ENCODE measurements around the gene LMCD1.

LMCD1 gene

DNA sequence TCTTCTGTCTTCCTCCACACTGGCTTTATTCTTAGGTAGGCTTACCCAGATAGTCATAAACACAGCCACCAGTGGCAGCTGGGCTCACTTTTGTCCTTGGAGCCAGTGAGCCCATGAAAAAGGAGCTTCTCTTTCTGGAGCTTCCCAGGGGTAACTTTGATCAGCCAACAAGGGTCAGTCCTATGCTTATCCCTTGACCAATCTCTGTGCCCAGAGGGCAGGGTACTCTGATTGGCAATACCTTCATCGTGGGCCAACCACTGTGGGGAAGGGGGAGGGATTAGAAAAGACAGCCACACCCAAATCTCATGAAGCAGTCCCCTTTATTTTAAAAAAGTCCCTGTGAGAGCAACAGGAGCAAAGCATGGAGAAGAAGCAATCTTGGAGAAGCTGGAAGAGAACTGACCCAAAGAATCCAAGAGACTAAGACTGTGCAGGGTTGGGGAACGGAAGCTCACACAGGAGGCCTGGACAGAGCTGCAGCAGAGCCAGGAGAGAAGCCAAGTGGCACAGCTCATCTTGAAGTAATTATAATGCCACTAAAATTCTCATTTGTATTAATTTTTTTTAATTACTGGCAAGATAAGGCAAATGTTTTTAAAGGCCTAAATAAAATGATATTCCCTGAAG is 72.5 kb downstream of the LMCD1 start:
- no peak overlapping the region for H3K9ac ChIP-seq
- no peaks in the 10 kb centered on the region for H3K79me2 ChIP-seq
- H3K4me1 ChIP-seq, result no peaks in the 10 kb centered on the region
- no peaks in the 10 kb centered on the region for H3K27me3 ChIP-seq (ENCODE audit: control insufficient read depth, insufficient read depth, low read length)
- no peak overlapping the region for H3K4me3 ChIP-seq (ENCODE audit: low read depth, low read length)
- H3K4me2 ChIP-seq (ENCODE audit: low read length), result no peak overlapping the region
- no peak overlapping the region for H3K27ac ChIP-seq
- no peak overlapping the region for H2AFZ ChIP-seq
- no peaks in the 10 kb centered on the region for H3K9me3 ChIP-seq (ENCODE audit: control insufficient read depth, low read length)
- H3K36me3 ChIP-seq (ENCODE audit: control insufficient read depth, insufficient read depth, low read length), result no peaks in the 10 kb centered on the region
- TF ChIP-seq, protein P1, sequence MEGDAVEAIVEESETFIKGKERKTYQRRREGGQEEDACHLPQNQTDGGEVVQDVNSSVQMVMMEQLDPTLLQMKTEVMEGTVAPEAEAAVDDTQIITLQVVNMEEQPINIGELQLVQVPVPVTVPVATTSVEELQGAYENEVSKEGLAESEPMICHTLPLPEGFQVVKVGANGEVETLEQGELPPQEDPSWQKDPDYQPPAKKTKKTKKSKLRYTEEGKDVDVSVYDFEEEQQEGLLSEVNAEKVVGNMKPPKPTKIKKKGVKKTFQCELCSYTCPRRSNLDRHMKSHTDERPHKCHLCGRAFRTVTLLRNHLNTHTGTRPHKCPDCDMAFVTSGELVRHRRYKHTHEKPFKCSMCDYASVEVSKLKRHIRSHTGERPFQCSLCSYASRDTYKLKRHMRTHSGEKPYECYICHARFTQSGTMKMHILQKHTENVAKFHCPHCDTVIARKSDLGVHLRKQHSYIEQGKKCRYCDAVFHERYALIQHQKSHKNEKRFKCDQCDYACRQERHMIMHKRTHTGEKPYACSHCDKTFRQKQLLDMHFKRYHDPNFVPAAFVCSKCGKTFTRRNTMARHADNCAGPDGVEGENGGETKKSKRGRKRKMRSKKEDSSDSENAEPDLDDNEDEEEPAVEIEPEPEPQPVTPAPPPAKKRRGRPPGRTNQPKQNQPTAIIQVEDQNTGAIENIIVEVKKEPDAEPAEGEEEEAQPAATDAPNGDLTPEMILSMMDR (IDR thresholded peaks at IDR 0.05), result no peak

DNA sequence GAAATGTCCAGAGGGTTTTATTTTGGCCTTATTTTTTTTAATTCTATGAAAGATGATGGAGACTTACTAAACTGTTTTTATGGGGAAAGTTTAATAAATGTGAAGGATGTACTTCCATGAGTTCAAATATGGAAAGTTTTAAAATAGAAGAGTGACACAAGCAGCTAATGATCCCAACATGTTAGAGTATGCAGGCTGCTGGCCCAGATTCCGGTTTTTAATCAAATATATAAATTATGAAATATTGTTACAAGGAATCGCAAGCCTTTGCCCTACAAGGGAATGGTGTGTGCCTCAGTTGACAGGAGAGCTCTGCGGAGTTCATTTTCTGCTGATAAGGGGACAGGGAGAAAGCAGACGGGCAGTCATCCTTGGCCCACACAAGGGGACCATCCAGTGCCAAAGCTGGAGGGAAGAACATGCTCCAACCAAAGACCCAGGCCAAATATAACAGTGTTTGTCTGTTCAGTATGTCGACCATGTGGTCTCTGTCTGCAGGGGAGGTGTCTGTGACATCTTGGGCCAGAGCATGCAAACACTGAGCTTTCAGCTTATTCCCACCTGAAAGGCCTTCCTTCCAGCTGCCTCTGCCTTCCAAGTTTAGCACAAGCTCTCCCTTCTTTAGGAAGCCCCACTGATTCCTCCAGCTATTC is 73.2 kb downstream of the LMCD1 start:
- H3K4me2 ChIP-seq (ENCODE audit: low read length), result no peak overlapping the region
- H2AFZ ChIP-seq, result no peak overlapping the region
- H3K36me3 ChIP-seq (ENCODE audit: control insufficient read depth, insufficient read depth, low read length), result no peaks in the 10 kb centered on the region
- no peaks in the 10 kb centered on the region for H3K79me2 ChIP-seq
- H3K9ac ChIP-seq, result no peak overlapping the region
- H3K27ac ChIP-seq, result no peak overlapping the region
- H3K4me1 ChIP-seq, result no peaks in the 10 kb centered on the region
- TF ChIP-seq, protein P1 (IDR thresholded peaks at IDR 0.05), result no peak
- no peak overlapping the region for H3K4me3 ChIP-seq (ENCODE audit: low read depth, low read length)
- H3K27me3 ChIP-seq (ENCODE audit: control insufficient read depth, insufficient read depth, low read length), result no peaks in the 10 kb centered on the region
- no peaks in the 10 kb centered on the region for H3K9me3 ChIP-seq (ENCODE audit: control insufficient read depth, low read length)

DNA sequence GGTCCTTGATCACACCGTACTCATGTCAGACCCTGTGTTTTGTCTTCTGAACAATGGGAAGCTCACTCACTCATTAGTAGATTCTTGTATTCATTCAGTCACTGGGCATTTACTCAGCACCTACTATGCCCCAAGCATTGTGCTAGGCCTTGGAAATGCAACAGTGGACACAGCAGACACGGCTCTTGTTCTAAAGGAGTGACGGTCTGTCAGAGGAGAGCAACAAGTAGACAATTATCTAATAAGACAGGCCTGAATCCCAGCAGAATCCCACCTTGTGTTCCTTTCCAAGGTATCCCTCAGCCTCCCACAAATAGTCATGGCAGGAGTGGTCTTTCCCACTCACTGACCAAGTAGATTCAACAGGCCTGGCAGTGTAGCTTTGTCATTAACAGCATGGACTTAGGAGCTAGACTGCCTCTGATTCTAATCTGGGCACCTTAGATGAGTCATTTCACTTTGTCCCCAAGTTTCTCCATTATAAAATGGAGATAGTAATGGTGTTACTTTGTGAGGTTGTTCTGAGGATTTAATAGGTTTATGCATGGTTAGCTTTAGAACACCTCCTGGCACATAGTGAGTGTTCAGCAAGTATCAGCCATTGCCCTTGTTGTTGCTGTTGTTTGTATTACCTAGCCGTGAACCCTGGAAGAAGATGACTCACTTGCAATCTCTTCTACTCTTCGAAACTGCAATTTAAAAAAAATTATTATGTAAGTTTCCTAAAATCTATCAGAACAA is 73.9 kb downstream of the LMCD1 start:
- no peak overlapping the region for H3K4me2 ChIP-seq (ENCODE audit: low read length)
- no peak overlapping the region for H3K4me3 ChIP-seq (ENCODE audit: low read depth, low read length)
- H3K27ac ChIP-seq, result no peak overlapping the region
- H3K27me3 ChIP-seq (ENCODE audit: control insufficient read depth, insufficient read depth, low read length), result no peaks in the 10 kb centered on the region
- H3K4me1 ChIP-seq, result no peaks in the 10 kb centered on the region
- H3K9ac ChIP-seq, result no peak overlapping the region
- TF ChIP-seq, protein P1 (IDR thresholded peaks at IDR 0.05), result no peak
- H2AFZ ChIP-seq, result no peak overlapping the region
- no peaks in the 10 kb centered on the region for H3K9me3 ChIP-seq (ENCODE audit: control insufficient read depth, low read length)
- H3K79me2 ChIP-seq, result no peaks in the 10 kb centered on the region
- H3K36me3 ChIP-seq (ENCODE audit: control insufficient read depth, insufficient read depth, low read length), result no peaks in the 10 kb centered on the region

DNA sequence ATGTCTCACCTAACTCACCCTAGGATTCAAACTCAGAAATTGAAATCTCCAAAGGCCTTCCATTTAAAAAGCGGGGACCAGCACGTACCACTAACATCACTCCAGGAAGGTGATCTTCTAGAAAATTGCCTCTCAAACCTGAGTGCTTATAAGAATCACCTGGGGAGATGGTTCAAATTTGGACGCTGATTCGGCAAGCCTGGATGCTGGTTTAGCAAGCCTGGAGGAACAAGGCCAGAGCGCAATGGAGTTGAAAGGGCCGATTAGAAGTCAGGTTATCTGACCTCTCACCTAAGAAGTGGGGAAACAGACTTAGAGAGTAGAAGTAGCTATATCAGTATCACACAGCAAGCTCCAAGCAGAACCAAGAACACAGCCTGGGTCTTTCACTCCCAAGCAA is 74.8 kb downstream of the LMCD1 start:
- TF ChIP-seq, protein P1 (IDR thresholded peaks at IDR 0.05), result no peak
- no peak overlapping the region for H2AFZ ChIP-seq
- no peak overlapping the region for H3K4me3 ChIP-seq (ENCODE audit: low read depth, low read length)
- H3K36me3 ChIP-seq (ENCODE audit: control insufficient read depth, insufficient read depth, low read length), result no peaks in the 10 kb centered on the region
- H3K9me3 ChIP-seq (ENCODE audit: control insufficient read depth, low read length), result no peaks in the 10 kb centered on the region
- no peak overlapping the region for H3K9ac ChIP-seq
- no peaks in the 10 kb centered on the region for H3K4me1 ChIP-seq
- no peak overlapping the region for H3K27ac ChIP-seq
- no peaks in the 10 kb centered on the region for H3K79me2 ChIP-seq
- no peaks in the 10 kb centered on the region for H3K27me3 ChIP-seq (ENCODE audit: control insufficient read depth, insufficient read depth, low read length)
- H3K4me2 ChIP-seq (ENCODE audit: low read length), result no peak overlapping the region
